Activated naive CD4-positive, alpha-beta T cell treated with anti-CD3 and anti-CD28 coated beads, Interleukin-2, amount 50 U/mL, for 16 hours (primary cell): ENCODE measurements around the gene CLHC1.
"Not testable (repeated sequence)": the region's sequence is repeated elsewhere in the genome, so short reads cannot be mapped to it uniquely, and the experiment has no call there.

Experiments
- DNase-seq: peaks from one replicate; pipeline ENCODE4 v3.0.0-alpha.2; 2020

Gene CLHC1

DNA sequence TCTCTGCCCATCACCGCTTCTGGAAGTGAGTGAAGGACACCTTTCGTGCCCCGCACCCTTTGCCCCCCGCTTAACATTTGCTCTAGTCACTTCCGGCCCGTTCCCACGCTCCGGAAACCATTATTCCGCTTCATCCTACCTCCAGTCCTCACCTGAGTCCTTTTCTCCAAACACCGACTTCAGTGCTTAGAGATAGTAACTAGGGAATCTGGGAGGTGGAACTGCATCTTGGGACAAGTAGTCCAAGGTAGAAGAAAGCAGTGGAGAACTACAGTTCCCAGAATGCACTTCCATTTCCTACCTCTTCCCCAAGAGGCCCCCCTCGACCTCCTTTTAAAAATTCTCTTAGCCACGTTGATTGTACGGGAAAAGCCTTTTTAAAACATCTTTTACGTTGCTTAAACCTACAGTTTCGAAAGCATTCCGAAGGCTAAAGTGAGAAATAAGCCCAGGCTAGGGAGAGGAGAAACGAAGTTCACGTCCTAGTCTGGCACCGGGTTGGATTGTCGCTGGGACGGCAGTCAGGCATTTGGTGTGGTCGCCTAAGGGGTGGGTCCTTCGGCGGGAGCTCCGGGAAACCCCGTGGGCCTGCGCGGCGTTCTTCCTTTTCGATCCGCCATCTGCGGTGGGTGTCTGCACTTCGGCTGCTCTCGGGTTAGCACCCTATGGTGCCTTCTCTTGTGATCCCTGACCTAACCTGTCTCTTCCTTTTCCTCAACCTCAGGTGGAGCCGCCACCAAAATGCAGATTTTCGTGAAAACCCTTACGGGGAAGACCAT, at the start of gene CLHC1, which contains the start of gene RPS27A:
CLHC1 (minus strand) TSS at position 210 of the 779 bp plus-strand sequence. CDS start 9,882 bp downstream, outside the sequence.
RPS27A (plus strand) TSS at position 605 of the 779 bp plus-strand sequence; CDS start at position 742, 137 bp downstream.
- peak; percentile 95 for DNase-seq

DNA sequence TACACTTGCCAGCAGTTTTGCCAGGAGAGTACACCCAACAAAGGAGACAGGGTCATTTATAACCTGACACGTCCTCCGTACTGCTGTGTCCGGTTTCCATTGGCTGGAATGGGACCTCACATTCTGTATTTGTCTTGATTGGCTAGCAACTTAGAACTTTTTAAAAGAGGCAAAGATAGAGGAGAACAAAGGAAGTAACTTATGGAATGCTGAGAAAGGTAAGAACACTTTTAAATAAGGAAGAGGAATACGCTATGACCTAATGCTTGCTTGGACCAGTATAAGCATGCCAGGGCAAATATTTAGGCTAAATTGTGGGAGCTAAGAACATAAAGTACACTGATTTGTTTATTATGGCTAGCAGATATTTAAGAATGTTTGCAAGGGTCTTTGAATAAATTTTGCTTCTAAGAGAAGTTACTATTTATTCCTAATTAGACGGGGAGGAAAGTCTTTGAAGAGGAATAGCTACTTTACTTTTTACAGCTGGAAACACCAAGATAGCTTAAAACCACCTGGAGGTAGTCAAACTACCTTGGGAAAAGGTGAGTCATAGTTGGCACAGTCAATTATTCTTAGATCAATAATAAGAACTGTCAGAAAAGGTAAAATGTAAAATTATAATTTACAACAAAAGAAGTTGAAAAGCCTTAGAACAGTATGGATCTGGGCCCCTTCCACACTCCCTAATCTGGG, 48.9 kb upstream of the CLHC1 start:
- not testable (repeated sequence) for DNase-seq

DNA sequence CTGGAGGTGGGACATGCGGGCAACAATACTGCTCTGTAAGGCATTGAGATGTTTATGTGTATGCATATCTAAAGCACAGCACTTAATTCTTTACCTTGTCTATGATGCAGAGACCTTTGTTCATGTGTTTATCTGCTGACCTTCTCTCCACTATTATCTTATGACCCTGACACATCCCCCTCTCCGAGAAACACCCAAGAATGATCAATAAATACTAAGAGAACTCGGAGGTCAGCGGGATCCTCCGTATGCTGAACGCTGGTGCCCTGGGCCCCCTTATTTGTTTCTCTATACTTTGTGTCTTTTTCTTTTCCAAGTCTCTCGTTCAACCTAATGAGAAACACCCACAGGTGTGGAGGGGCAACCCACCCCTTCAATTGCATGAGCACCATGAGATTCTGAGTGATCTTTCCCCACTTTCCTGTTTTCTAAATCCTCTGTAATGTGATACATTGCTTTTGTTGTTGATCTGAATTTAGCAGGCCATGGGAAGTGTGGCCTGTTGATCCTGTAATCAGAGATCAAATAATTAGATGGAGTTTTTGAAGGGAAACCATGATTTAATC, 47.8 kb upstream of the CLHC1 start:
- DNase-seq, result not testable (repeated sequence)

DNA sequence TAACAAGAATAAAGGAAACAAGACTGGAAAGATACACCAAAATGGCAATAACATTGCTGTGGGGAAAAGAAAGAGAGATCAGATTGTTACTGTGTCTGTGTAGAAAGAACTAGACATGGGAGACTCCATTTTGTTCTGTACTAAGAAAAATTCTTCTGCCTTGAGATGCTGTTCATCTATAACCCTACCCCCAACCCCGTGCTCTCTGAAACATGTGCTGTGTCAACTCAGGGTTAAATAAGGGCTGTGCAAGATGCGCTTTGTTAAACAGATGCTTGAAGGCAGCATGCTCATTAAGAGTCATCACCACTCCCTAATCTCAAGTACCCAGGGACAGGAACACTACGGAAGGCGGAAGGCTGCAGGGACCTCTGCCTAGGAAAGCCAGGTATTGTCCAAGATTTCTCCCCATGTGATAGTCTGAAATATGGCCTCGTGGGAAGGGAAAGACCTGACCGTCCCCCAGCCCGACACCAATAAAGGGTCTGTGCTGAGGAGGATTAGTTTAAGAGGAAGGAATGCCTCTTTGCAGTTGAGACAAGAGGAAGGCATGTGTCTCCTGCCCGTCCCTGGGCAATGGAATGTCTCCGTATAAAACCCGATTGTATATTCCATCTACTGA, 47.2 kb upstream of the CLHC1 start:
- not testable (repeated sequence) for DNase-seq

DNA sequence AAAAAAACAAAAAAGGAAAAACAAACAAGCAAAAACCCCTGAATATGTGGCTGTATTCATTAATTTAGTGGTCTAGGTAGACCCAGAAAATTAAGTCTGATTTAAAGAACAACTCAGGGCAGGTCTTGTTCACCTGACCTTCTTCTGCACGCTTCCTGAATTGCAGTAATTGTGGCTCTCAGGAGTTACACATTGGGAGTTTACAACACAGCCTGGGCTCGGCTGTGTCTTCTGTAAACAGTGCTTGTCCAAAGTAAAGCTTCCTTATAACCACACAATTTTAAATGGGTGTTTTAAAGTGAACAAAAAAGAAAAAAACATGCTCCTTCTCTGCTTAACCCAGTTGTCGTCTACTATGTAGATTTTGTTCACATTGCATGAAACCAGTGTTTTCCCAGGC, 45.2 kb upstream of the CLHC1 start:
- DNase-seq, result no peak

DNA sequence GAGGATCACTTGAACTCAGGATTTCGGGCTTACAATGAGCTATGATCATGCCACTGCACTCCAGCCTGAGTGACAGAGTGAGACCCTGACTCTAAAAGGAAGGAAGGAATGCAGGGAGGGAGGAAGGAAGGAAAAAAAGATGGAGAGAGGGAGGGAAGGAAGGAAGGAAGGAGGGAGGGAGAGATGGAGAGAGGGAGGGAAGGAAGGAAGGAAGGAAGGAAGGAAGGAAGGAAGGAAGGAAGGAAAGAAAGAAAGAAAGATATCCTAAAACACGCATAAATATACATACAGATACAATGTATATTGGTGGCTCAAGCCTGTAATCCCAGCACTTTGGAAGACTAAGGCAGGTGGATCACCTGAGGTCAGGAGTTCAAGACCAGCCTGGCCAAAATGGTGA, 42.3 kb upstream of the CLHC1 start:
- DNase-seq, result not testable (repeated sequence)

DNA sequence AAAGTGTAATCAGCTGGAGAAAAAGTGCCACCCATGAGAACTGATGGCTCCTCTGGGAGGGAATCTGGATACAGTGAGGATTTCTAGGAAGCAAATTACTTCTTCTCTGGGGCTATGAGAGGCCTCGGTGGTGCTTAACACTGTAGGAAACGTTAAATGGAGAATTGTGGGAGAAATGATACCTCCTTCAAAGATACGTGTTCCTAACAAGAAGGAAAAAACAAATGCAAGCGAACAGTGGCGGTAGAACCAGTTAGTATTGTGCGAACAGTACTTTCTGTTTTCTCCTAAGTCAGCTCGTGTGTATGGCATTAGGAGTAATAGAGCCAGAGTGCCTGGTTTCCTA, 37.5 kb upstream of the CLHC1 start:
- no peak for DNase-seq

DNA sequence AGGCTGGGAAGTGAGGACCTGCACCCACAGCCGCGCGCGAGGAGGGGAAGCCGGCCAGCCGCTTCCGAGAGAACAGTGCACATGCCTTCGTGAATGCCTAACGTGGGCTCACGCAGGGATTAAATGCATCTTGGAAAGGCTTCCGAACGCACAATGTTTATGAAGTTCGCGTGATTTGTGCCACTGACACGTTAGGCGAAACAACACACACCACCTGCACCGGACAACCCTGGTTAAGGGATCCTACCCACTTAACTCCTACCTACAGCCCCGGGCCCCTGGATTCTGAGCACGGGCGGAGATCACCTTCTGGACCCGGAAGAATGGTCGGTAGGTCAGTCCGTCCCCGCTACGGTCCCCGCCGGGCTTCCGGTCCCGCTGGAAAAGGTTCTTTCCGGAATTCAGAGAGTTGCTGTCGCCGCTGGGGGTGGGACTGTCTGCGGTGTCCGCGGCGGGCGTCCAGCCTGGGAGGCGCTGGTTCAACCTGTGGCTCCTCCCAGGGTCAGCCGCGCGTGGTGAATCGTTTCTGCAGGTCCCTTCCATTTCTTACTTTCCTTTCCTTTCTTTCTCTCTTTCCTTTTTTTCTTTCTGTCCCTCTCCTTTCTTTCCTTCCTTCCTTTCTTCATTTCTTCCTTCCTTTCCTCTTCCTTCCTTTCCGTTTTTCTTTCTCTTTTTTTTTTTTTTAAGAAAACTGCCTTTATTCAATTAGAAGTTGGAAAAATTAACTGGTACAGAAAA, 37.0 kb upstream of the CLHC1 start, which contains the start of gene MTIF2:
MTIF2 (minus strand) TSS at position 325 of the 738 bp plus-strand sequence. CDS start 5,373 bp downstream, outside the sequence.
- peak; percentile 87 for DNase-seq

DNA sequence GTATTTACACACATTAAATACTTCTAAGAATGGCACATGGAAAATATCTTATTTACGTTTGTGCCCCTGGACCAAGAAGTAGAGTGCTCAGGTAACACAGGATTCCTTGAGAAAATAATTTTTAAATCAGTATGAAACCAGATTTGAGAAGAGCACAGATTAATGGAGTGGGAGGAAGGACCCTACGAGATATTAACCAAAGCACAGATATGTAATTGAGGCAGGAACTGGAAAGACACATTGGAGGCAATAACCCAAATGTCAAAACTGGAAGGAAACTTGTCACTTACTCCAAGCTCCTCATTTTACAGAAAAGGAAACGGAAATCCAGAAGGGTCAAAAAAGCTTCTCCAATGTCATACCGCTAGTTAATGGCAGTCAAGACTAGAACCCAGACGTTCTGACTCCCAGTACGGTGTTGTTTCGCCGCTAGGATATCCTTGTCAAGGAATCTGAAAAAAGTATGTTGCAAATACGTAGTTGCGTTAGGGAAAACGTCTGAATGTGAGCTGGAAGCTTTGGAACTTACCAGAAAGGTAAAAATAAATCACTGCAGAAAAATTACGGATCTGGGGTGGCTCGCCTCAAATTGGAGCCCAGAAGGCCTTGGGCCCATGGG, 36.3 kb upstream of the CLHC1 start:
- DNase-seq, result no peak

DNA sequence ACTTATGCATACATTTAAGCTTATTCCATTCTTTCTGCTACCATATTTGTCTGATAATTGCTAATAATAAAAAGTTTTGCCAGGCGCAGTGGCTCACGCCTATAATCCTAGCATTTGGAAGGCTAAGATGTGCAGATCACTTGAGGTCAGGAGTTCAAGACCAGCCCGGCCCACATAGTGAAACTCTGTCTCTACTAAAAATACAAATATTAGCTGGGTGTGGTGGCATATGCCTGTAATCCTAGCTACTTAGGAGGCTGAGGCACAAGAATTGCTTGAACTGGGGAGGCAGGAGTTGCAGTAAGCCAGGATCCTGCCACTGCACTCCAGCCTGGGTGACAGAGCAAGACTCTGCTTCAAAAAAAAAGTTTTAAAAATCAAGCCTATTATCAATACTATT, 27.5 kb upstream of the CLHC1 start:
- DNase-seq, result not testable (repeated sequence)

DNA sequence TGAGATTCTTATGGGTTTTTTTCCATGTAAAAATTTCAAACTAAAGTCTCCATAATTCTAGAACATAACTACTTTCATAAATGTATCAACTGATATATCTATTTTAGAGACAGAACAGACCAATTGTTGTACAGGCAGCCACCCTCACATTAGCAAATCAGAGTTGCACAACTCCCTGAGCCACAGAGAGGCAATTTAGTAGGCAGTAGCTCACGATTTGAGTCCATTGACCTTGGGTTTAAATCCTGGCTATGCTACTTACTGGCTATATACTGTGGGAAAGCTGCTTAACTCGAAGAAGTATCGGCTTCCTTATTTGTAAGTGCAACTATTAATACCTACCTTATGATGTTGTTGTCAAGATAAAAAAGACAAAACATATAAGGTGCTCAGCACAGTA, 20.7 kb upstream of the CLHC1 start:
- no peak for DNase-seq

DNA sequence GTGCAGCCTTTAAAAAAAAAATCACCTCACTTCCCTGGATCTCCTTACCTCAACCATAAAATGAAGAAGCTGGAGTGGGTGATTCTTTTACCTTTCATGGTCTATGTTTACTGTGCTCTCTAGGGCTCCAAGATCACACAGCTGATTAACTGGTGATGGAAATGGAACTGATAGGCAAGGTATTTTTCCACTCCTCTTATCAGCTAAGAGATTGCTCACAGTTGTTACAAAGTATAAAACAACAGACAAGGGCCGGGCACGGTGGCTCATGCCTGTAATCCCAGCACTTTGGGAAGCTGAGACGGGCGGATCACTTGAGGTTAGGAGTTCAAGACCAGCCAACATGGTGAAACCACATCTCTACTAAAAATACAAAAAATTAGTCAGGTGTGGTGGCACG, 14.9 kb upstream of the CLHC1 start:
- no peak for DNase-seq

DNA sequence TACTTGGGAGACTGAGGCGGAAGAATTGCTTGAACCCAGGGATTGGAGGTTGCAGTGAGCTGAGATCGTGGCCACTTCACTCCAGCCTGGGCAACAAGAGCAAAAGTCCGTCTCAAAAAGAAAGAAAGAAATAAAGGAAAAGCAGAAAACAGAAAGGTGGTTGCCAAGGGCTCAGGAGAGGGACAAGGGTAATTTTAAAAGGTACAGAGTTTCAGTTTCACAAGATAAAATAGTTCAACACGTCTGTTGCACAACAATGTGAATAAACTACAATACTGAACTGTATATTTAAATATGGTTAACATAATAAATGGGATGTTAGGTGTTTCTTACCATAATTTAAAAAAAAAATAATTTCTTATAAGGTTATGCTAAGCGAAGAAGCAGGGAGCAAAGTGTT, 13.3 kb upstream of the CLHC1 start:
- DNase-seq, result no peak

DNA sequence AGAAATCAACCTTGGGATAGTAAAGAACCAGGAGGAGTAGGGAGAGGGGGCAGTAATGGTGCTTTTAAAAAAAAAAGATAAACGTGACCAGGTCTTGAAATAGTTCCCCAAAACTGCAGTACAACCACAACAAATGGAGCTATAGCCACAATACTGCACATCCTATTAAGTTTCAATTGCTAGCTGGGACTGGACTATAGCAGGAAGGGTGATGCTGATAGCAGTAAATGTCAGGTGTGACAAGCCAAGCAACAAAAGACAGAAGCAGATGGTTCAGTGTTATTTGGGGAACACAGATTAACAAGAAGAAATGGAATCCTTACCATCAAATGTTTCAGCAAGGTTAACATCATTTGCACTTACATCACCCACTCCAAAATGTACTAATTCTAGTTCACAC, 10.5 kb upstream of the CLHC1 start:
- no peak for DNase-seq

DNA sequence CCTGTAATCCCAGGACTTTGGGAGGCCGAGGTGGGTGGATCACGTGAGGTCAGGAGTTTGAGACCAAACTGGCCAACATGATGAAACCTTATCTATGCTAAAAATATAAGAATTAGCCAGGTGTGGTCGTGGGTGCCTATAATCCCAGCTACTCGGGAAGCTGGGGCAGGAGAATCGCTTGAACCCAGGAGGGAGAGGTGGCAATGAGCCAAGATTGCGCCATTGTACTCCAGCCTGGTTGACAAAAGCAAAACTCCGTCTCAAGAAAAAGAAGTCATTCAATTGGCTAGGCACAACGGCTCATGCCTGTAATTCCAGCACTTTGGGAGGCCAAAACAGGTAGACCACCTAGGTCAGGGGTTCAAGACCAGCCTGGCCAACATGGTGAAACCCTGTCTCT, 9.5 kb upstream of the CLHC1 start:
- not testable (repeated sequence) for DNase-seq

DNA sequence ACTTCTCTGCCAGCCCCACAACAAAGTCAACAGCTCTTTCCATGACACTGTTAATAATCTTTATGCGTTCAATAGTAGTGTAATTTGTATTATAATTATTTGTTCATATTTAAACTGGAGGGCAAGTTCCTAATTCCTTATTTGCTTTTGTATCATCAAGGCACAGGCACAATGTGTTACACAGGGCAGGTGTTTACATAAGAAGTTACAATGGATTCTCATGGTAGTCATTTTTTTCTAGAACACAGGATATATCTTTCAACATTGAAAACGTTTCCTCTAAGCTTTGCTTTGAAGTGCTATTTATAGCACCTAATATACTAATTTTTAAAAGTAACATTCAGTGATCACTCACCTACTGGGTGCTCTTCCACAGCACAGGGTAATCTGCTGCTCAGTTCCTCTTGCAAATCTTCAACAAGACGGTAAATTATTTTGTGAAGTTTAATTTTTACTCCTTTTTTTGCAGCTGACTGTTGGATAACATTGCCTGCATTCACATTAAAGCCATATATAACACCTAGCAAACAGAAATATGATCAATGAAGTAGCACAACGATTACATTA, 7.6 kb upstream of the CLHC1 start:
- DNase-seq, result no peak

DNA sequence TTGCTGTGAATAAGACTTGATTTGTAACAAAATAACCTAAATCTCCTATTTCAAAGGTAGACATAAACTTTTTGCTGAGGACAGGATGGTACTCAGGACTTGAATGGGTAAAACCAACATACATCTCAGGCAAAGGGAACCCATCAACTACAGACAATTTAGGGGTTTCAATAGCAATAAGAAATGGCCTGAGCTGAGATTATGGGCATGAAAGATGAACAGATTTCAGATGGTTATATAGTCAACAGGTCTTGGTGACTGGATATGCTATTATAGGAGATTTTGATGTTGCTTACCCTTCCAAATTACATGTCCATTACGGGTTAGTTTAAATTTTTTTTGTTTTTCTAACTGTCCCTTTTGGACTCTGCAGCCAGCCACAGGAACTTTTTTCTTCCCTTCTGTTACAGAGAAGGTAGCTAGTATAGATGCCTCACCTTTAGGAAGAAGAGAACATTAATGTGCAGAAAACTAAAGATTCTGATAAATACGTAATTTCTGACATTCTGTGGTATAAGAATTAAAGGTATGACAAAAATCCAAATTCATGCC, 5.0 kb upstream of the CLHC1 start:
- DNase-seq, result no peak

DNA sequence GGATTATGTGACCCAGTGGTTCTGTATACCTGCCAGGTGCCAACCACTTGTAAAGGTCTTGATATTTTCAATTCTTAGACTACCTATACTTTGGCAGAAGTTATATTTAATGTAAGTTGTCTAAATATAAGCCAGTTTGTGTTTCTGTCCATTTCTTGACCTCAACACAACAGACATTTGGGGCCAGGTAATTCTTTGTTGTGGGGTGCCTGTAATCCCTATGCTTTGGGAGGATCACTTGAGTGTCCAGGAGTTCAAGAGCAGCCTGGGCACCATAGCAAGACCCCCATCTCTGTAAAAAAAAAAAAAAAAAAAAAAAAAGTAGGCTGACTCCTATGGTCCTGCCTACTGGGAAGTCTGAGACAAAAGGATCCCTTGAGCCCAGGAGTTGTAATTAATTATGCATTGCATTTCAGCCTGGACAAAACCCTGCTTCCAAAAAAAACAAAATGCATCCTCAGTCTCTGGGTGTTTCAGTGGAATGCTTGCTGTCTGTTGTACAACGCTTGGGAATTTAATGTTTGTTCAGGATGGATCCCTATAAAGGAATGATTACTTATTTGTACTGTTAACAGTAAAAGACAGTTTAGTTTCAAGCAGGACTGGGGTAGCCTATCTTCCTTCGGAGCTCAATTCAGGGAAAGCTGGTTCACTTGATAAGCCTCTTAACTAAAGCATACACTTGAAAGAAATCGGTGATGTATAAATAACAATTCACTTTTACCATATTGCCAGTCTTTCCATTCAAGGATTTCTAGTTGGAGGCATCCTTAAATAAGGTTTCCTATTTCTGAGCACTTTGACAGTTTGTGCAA, 3.8 kb upstream of the CLHC1 start:
- DNase-seq, result no peak

DNA sequence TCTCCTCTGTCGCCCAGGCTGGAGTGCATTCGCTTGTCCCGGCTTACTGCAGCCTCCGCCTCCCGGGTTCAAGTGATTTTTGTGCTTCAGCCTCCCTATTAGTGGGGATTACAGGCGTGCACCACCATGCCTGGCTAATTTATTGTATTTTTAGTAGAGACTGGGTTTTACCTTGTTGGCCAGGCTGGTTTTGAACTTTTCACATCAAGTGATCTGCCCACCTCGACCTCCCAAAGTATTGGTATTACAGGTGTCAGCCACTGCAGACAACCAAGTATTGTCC, 1.5 kb upstream of the CLHC1 start:
- DNase-seq, result no peak

DNA sequence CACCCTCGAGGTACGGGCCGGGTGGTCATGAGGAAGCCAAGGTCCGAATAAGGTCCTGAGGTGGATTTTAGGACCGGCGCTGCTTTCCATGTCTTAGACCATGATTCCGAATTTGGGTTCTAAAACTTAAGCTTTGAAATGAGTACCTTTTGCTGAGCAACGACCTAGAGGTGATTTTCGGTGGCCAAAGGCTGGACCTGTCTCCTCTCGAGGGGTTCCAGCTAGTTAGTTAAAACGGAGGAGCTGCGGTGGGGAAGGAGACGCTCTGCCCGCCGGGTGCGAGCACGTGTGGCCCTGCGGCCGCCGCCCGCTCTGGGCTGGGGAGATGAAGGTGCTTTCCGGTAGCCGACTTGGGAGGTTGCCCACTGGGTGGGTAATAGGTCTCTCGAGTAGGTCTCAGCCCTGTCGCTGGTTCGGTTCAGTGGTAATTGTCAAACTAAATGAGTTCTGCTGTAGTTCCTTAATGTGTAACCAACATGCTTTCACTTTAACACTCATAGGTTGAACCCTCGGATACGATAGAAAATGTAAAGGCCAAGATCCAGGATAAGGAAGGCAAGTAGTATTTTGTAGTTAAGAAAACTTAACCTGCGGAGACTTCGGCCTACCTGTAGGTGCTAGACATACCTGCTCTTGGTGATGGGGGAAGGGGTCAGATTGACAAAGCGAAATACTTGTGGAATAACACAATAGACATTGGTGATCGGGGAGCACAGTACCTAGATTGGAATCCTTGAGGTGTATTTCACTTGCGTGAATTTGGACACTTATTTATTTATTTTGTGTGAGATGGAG, 967 bp upstream of the CLHC1 start:
- peak; percentile 52 for DNase-seq
